HG02678 (cell line): ENCODE results near the gene ABCF1.

Source experiments
- ATAC-seq: cut with Tn5 transposase; IDR thresholded peaks from one replicate; pipeline ENCODE4 v1.9.1; 2021; ENCODE audit warnings: mild to moderate bottlenecking, moderate library complexity; ENCODE audit not compliant: unreplicated experiment

The ABCF1 gene

DNA sequence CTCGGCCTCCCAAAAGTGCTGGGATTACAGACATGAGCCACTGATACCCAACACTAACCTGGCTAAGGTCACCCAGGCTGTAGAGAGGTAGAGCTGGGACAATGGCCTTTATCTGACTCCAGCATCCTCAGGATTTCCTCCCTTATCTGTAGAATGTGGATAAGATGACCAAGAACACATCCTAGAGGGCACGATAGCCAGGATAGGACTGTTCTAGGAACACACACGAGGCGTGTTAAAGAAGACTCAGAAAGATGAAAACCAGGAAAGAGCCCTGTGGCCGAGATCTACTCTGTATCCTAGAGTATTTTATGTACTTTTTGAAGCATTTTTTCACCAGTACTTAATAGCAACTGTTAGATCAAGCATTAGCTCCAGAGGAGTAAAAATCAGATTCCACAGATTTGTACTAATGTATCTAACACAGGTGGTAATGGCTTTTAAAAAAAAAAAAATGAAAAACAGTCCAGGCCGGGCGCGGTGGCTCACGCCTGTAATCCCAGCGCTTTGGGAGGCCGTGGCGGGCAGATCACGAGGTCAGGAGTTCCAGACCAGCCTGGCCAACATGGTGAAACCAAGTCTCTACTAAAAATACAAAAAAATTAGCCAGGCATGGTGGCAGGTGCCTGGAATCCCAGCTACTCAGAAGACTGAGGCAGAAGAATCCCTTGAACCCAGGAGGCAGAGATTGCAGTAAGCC is 28.5 kb downstream of the ABCF1 start:
- ATAC-seq: no peak

DNA sequence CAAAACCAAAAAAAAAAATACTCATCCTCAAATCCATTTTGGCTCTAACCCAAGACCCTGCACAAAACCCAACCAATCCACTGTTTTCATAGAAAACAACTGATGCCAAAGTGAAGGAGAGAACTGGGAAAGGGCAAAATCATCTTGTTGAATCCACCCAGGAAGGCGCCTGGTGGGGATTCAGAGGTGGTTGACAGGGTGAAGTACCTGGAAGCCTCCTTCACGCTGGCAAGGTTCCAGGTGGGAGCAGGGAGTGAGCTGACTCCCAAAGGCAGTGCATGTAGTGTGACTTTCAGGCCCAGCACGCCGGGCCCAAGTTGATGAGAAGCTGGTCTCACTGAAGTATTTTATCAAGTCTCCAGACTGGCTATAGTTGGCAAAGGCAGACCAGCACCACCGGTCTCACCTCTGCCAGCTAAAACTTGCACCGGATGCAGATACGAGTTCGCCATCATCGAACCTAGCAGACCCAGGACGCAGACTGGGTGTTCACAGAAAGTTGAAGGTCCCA is 29.3 kb downstream of the ABCF1 start:
- no peak for ATAC-seq

DNA sequence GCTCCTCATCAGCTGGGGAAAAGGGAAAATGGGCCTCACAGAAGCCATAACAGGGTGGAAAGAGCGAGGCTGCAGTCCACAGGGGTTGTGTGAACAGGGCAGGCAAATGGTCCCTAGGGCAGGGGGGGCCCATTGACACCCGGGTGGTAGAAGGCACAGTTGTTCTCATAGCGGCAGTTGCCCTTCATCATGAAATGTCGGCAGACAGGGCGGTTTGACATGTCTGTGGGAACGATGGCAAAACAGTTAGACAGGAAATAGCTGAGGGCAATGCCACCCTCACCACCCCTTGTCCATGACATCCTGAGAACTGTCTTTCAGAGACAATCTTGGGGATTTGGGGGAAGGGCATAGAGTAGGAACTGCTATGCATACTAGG is 30.2 kb downstream of the ABCF1 start:
- ATAC-seq: no peak

DNA sequence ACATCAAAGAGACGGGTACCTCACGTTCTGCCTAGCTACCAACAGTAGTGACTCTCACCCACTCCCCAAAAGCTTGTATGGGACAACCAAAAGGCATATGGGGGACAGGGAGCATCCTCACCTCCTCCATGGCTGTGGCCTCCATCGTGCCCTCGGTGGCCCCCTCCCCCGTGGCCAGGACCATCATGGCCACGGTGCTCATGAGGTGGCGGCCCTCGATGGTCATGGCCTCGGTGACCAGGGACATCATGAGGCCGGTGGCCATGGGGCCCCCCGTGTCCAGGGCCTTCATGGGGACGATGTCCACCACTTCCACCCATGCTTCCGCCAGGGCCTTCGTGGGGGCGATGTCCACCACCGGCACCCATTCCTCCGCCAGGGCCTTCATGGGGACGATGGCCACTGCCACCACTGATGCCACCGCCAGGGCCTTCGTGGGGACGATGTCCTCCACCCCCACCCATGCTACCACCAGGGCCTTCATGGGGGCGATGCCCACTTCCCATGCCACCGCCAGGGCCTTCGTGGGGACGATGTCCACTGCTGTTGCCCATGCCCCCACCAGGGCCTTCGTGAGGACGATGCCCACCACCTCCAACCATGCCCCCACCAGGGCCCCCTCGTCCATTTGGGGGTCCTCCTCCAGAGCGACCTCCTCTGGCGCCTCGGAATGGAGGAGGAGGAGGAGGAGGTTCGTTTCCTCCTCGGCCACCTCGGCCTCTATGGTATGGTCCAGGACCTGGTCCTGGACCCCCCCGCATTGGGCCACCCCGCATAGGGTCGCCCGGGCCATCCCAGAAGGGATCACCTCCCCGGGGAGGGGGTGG is 30.8 kb downstream of the ABCF1 start:
- ATAC-seq: no peak

DNA sequence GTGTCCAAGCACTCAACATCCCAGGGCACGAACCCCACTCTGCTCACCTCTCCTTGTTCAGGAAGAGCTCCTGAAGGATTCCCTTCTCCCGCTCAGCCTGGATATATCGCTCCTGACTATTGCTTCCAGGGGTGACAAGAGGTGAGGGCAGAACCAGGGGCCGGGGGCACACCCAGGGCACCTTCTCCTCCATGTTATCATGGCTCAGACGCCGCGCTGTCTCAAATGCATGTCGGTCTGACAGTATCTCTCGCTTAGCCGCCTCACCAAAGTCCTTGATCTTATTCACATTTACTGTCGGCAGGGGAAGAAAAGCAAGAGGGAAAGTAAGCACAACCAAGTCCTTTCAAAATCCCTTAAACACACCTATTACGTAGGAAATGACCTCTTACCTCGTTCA is 32.7 kb downstream of the ABCF1 start:
- ATAC-seq: no peak

DNA sequence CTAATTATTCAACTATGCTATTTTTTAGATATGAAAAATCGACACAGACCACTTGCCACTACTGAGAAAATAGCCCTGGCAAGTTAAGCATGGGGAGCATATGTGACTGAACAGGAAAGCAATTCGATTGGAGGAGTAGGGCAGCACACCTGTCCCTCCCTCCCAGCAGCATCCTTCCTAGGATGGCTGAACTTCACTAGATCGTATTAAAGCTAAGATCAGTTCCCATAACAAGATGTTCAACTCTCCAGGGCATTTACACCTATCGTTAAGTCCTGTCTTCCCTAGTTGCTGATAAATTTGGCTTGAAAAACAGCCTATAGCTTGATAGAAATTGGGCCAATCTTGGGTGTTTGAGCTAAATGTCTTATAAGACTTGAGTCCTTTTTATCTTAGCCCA is 38.8 kb downstream of the ABCF1 start:
- no peak for ATAC-seq

DNA sequence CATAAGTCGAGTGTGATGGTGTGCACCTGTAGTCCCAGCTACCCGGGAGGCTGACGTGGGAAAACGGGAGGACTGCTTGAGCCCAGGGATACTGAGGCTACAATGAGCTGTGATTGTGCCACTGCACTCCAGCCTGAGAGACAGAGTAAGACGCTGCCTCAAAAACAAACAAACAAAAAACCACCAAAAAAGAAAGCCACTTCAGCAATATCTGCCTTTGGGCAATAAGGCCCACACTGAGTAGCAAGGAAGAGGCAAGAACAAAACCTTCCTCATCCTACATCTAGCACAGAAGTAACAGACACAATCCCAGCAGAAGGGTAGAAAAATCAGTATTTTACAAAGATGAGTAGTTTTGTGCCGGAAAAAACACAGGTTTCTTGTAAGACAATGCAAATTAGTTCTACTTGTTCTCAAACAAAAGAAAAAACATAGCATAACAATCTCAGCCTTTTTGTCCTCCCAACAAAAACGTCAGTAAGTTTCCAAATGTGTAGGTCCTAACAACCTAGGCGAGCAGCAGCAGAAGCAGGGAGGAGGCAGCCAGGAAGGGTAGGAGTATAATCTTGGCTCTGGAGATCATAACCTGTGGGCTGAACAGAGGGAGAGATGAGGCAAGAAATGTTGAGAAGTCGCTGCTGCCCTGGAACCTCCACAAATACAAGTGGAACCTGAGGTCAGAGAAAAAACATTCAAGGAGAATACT is 40.1 kb downstream of the ABCF1 start:
- no peak for ATAC-seq

DNA sequence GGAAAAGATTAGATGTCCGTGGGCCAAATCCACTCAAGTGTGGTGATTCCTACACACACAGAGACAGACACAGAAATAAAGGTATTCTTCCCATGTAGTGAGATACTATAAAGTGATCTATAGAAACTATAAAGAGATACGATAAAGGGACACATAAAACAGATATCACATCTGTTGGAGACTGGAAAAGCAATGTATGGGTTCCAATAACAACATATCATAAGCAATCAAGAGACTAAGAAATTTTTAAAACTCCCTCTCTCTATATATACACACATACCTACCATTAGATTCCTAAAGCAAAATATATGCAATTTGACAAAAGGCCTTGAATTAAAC is 40.6 kb downstream of the ABCF1 start:
- ATAC-seq: no peak

DNA sequence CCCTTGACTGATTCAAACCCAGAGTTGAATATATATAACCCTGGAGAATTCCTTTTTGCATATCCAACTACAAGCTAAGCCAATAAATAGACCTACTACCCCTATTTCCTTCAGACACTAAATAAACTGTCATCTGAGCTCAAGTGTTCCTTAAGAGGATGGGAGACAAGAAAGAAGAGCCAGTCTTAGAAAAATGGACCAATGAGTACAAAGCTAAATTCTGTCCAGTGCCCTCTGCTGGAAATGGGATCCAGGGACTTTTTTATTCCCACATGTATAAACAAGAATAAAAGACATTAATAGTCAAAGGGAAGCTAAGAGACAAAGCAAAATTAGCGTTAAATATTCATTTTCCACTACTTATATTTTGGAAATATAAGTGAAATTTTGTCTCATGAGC is 41.0 kb downstream of the ABCF1 start:
- no peak for ATAC-seq

DNA sequence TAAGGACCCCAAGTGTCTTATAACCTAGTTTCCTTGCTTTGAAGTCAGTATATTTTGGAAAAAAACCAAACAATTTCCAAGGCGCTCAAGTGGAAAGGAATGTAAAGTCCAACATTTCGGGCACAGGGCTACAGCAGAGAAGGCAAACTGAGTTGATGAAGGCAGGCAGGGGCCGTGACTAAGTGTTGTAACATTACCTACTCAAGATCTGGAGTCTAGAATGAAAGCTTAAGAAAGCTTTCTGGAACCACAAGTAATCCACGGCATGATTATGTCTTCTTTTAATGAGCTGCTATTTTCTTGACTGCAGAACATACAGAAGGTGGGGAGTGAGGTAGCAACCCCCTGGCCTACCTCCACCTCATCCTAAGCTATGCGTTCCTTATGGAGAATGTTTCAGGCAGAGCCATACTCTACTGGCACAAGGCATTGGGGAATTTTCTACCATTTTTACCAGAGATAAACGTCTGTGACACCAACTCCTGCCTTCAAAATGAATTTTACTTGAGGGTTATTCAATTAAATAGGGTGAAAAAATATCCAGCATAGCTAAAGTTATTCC is 41.5 kb downstream of the ABCF1 start:
- no peak for ATAC-seq

DNA sequence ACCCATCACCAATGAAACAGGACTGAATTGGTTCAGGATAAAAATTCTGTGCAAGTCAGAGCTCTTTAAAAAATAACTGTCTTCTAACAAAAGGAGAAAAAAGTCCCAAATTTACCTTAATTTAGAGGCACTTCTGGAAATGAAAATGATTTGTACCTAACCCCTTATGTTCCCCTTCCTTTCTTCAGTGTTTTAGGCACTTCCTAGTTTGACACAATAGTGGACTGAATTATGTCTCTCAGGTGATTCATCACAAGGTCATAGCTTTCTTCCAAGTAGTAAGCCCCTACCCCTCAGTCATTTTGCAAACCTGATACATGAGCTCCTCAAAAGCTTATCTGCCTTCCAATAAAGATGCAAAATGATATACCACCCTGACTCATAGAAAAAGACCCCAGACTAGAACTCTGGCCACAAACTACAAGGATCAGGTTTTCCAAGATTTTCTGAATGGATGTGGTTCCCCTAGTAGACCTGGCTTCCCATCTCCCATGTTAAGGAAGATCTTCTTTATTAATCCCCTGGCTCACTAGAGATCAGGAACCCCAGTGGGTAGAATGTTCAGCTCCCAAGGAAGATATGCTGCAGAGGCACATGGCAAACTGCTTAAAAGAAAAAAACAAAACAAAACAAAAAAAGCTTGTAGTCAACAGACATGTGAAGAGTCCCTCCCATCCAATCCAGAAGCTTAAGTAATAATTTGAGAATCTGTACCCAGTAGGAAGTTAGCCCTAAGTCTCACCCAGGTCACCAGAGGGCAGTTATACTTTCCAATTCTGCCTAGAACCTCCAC is 42.2 kb downstream of the ABCF1 start:
- no peak for ATAC-seq

DNA sequence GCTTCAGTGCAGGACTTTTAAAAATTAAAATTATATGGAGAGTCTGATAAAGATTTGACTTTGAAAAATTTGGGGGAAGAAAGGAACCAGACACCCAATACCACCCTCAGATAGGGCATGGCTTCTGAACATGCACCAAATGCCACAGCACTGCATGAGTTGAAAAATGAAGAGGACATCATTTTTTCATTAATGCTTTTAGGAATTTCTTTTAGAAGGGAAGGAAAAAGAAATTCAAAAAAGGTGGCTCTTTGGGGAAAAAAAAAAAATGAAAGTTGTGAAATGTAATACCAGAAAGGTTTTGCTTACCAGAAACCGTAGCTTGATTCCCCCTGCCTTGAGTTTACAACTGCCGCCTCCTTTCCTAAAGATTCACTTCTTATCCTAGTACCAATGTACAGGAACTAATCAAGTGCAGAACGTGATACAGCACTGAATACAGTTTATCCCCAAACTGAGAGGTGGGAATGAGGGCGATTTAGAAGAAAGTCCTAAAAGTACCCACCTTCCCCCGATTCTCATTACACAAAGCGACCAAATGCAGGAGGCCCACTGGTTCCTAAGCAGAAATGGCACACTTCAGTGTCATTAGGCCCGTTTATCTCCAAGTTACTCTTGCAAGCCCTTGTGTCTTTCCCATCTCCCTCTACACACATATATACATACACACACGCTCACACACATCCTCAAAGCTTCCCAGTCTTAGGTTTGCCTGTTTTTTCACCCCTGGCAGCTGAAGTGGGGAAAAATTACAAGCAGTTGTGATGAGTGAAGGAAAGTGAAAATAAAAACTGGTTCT is 43.0 kb downstream of the ABCF1 start:
- no peak for ATAC-seq

DNA sequence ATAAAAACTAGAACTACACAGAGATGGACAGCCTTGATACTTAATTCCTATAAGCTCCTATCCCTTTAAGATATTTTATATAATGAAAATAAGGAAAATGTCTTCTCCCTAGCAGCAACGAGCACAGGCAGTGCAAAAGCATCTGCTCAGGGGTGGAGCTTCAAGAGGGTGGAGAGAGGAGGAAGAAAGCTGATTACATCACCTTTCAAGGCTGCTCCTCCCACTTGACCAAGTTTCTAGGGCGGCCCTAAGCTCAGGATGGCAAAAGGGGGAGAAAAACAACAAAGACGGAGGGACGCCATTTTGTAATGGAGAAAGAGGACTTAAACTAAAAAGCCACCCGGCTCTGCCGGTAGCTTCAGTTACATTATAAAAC is 43.6 kb downstream of the ABCF1 start:
- peak; percentile 39 for ATAC-seq

DNA sequence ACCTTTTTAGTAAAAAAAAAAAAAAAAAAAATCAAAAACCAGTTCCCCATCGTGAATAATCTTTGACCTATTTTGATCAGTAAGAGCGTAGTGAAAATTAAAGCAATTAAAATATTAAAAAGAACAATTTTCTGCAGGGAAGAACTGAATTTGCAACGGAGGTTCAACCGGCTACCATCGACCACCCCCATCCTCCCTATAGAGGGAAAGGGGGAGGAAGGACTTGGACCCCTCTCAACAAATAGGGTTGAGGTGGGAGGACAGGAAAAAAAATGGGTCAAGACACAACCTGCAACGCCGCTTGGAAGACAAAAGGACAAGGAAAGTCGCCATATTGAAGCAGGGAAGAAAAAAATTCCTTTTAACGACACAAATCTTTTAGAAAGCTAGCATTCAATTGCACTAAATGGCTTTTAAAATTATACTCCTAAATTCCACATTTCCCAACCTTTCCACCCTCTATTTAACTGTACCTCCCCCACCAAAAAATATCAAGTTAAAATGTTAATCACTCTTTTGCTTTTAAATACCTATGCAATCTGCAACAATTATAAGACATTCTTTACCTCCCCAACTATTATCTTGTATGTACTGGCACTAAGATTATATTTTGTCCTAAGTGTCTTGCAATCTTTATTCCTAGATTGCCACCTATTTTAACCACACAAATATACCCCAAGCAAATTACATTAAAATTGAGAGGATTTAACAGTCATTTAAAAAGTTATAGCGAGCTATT is 44.1 kb downstream of the ABCF1 start:
- no peak for ATAC-seq

DNA sequence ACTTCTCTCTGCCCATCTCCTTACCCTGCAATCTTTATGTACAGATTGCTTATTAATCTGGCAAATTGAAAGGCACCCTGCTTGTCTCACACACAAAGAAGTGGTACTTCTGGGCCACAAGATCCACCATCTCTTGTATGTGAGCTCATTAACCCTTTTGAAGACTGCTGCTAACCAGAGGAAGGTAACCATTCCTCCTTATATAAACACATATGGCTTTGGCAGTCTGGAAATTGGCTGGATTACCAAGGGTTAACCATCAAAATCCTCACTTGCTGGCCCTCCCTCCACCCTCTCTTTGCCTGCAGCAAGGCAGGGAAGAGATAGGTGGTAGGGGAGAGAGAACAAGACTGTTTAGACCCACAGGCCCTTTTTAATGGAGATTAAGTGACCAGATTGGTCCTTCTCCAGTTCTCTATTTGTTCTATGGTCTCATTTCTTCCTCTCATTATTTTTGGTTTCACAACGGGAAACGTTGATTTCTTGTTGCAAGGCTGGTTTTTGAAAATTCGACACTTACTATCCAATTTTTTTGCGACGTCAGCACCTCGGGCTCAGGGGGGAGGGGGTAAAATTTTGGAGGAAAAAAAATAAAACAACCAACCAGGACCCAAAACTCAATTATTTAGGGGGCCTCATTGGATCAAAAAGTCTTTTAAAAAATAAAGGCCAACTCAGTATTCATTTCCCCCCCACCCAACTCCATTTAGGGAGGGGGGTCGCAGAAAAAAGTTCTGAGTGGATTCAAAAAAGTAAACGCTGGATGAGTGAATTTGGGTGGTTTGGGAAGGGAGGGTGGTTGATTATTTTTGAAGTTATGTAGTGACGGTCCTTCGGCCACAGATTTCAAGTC is 44.9 kb downstream of the ABCF1 start:
- ATAC-seq: no peak

DNA sequence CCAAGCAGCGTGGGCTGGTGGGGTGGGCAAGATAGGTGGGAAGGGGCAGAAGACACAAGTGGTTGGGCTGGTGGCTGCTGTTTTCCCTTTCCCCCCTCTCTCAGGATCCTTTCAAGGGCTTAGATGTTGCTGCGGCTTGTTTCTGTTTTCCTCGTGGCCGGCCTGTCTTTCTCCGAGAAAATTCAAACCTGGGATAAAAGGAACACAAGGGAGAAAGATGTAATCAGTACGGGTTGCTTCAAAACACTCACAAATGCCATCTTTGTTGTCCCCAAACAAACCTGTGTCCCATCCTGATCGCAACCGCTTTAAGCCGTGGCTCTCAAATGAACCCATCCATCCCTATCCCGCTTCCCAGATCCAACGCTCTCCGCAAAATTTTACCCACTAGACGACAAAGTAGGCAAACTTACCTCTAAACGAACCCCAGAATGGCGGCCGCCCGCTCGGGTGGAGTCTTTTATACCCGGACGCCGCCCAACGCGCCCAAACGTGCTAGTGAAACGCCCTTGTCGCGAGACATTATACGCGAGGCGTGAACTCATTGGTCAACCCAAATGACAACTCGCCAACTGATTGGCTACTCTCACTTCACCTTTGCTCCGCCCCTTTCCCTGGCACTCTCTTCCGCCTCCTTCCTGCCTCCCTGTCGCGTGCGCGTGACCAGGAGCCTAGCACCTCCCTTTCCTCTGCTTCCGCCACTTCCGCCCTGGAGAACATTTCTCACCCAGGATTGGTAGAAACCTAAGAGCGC is 45.7 kb downstream of the ABCF1 start, which contains the start of gene PPP1R10:
Gene PPP1R10, minus strand, starts transcription at position 433 of the 754 bp plus-strand sequence. CDS start 7,299 bp downstream, outside the sequence.
- ATAC-seq: peak; percentile 77

DNA sequence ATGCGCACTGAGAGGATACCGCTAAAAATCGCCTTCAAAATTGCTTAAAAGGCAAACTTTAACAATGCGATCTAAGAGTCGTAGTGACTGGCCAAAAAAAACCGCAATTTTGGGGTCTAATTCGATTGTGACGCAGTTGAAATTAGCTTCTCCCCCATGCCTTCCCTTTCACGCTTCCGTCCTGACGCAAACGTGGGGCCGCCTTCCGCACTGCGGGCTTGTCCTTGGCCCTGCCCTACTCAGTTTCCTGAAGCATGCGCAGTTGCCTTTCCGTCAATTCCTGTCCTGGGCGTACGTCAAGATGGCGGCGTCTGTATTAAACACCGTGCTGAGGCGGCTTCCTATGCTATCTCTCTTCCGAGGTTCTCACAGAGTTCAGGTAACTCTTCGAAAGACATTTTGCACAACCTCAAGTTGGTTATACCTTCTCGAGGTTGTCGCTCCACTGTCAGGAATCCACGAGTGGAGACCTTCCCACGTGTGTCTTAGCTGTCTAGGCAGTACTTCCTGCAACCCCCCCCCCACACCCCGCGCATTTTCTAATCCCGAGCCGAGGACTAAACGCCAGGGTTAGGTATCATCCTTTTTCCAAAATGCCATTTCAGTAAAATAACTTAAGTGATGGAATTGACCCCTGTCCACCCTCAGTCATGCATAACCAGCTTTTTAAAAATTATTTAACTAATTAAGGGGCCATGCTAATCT is 46.5 kb downstream of the ABCF1 start, which contains the start of gene MRPS18B:
Gene MRPS18B, plus strand, starts transcription at position 276 of the 705 bp plus-strand sequence. Its CDS starts 26 bp downstream, at position 302.
- peak; percentile 77 for ATAC-seq
